ENCODE results near the gene GARNL3. TPM values are rescaled to one million over a fixed set of nuclear protein-coding genes. Genes with fewer than 3 reads are reported as not detected.

GARNL3 gene
- total and polyA plus RNA-seq, 2 donors from 2014 or later: 2.6 to 10.2 TPM

GRCh38 chr9:127421057-127421456 is 156.5 kb downstream of the GARNL3 start:
- Histone ChIP-seq H3K27ac (ENCODE audit: low read depth in 2 of 2, low read length in 2 of 2) (no peak overlapping the region), H3K36me3 (ENCODE audit: control insufficient read depth in 2 of 3, insufficient read depth in 3 of 3, low read length in 3 of 3) (no peaks in the 10 kb centered on the region), H3K9me3 (ENCODE audit: control insufficient read depth in 2 of 3, insufficient read depth in 1 of 3, low read length in 3 of 3) (no peaks in the 10 kb centered on the region), H3K4me1 (ENCODE audit: control insufficient read depth in 2 of 3, insufficient read depth in 2 of 3, low read depth in 1 of 3, low read length in 3 of 3) (peaks cover 0 to 17% (median 15%) of the 10 kb centered on the region in 3 donors), H3K9ac (ENCODE audit: low read length in 3 of 3) (no peak overlapping the region), H3K4me3 (ENCODE audit: low read length in 3 of 3) (no peak overlapping the region), H3K27me3 (ENCODE audit: control insufficient read depth, insufficient read depth, low read length) (no peaks in the 10 kb centered on the region)
- DNase-seq (peak in 1 of 5 donors; percentile 44), FAIRE-seq (no peak)
- TF ChIP-seq, protein P1, sequence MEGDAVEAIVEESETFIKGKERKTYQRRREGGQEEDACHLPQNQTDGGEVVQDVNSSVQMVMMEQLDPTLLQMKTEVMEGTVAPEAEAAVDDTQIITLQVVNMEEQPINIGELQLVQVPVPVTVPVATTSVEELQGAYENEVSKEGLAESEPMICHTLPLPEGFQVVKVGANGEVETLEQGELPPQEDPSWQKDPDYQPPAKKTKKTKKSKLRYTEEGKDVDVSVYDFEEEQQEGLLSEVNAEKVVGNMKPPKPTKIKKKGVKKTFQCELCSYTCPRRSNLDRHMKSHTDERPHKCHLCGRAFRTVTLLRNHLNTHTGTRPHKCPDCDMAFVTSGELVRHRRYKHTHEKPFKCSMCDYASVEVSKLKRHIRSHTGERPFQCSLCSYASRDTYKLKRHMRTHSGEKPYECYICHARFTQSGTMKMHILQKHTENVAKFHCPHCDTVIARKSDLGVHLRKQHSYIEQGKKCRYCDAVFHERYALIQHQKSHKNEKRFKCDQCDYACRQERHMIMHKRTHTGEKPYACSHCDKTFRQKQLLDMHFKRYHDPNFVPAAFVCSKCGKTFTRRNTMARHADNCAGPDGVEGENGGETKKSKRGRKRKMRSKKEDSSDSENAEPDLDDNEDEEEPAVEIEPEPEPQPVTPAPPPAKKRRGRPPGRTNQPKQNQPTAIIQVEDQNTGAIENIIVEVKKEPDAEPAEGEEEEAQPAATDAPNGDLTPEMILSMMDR (IDR thresholded peaks at IDR 0.05; ENCODE audit: borderline replicate concordance, extremely low read depth, insufficient read depth): no peak
- intact Hi-C loops (cut with DNase I): no loop called here

DNA sequence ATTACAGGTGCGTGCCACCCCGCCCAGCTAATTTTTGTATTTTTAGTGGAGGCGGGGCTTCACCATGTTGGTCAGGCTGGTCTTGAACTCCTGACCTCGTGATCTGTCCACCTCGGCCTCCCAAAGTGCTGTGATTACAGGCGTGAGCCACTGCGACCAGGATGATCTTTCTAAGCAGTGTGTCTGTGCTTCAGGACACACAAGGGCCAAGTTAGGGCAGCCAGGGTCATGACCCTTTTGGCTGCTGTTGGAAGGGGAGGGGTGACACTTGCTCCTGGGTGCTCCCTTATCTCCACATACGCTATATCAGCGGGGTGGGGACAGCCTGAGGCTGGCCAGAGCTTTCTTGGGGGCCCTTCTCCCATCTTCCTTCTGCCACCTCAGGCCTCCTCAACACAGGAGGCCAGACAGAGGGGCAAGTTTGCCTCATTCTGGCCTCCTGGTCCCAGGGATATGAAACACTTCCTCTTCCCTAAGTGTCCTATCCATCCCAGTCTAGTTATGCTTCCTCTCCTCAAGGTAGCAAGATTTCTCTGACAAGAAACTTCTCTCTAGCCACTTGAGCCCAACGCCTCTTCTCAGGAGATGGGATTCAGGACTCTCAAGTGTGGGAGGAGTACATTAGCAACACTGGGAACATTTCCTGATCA is 157.7 kb downstream of the GARNL3 start:
- H3K36me3 ChIP-seq (ENCODE audit: control insufficient read depth in 2 of 3, insufficient read depth in 3 of 3, low read length in 3 of 3): no peaks in the 10 kb centered on the region
- H3K27ac ChIP-seq (ENCODE audit: low read depth in 2 of 2, low read length in 2 of 2): no peak overlapping the region
- no peaks in the 10 kb centered on the region for H3K27me3 ChIP-seq (ENCODE audit: control insufficient read depth, insufficient read depth, low read length)
- no peaks in the 10 kb centered on the region for H3K9me3 ChIP-seq (ENCODE audit: control insufficient read depth in 2 of 3, insufficient read depth in 1 of 3, low read length in 3 of 3)
- DNase-seq (peak in 1 of 5 donors; percentile 47), FAIRE-seq (no peak)
- intact Hi-C loops (cut with DNase I): no loop called here
- H3K4me1 ChIP-seq (ENCODE audit: control insufficient read depth in 2 of 3, insufficient read depth in 2 of 3, low read depth in 1 of 3, low read length in 3 of 3): peaks cover 0 to 17% (median 15%) of the 10 kb centered on the region in 3 donors
- H3K4me3 ChIP-seq (ENCODE audit: low read length in 3 of 3): peak overlapping the region in 1 of 3 donors; percentile 97
- no peak overlapping the region for H3K9ac ChIP-seq (ENCODE audit: low read length in 3 of 3)
- TF ChIP-seq, protein P1 (IDR thresholded peaks at IDR 0.05; ENCODE audit: borderline replicate concordance, extremely low read depth, insufficient read depth): no peak

DNA sequence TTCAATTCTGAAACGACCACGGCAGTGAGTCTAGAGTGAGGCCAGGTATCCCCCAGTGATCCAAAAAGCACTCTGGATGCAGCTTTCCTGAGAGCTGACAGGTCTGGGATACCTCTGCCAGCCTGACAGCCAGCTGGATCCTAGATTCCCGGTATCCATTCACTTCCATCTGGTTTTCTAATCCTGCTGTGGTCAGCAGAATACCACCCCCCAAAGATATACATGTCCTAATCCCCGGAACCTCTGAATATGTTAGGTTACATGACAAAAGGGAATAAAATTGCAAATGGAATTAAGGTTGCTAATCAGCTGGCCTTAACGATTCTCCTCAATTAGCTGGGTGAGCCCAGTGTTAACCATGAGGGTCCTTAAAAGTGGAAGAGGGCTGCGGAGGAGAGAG is 158.2 kb downstream of the GARNL3 start:
- Histone ChIP-seq H3K9ac (ENCODE audit: low read length in 3 of 3) (peak overlapping the region in 1 of 3 donors; percentile 93), H3K4me1 (ENCODE audit: control insufficient read depth in 2 of 3, insufficient read depth in 2 of 3, low read depth in 1 of 3, low read length in 3 of 3) (peaks cover 0 to 17% (median 15%) of the 10 kb centered on the region in 3 donors), H3K27me3 (ENCODE audit: control insufficient read depth, insufficient read depth, low read length) (no peaks in the 10 kb centered on the region), H3K9me3 (ENCODE audit: control insufficient read depth in 2 of 3, insufficient read depth in 1 of 3, low read length in 3 of 3) (no peaks in the 10 kb centered on the region), H3K4me3 (ENCODE audit: low read length in 3 of 3) (peak overlapping the region in 2 of 3 donors; percentile 86 to 97), H3K36me3 (ENCODE audit: control insufficient read depth in 2 of 3, insufficient read depth in 3 of 3, low read length in 3 of 3) (no peaks in the 10 kb centered on the region), H3K27ac (ENCODE audit: low read depth in 2 of 2, low read length in 2 of 2) (no peak overlapping the region)
- intact Hi-C loops (cut with DNase I): no loop called here
- no peak for FAIRE-seq
- TF ChIP-seq, protein P1 (IDR thresholded peaks at IDR 0.05; ENCODE audit: borderline replicate concordance, extremely low read depth, insufficient read depth): no peak
- DNase-seq: no peak
